K562 (cell line): Measurements from ENCODE around the gene C10orf90. TPM values are rescaled to one million over a fixed set of nuclear protein-coding genes. Genes with fewer than 3 reads are reported as not detected.

ENCODE experiments used
- ATAC-seq: fragments of 200-7000 bp; cut with Tn5 transposase; 3 replicates; pipeline ENCODE4 v1.9.1; 2020; ENCODE audit warnings: moderate library complexity
- BruUV-seq: library from RNA; stranded (reverse); fragments of 400-500 nt; replicated peaks from 2 replicates; lab custom pipeline; 2021; lab: Mats Ljungman, UMichigan
- CTCF ChIA-PET: fragments of 300-600 bp; formaldehyde crosslinking; extraction: SDS; loops from one replicate; lab custom pipeline; 2021; ENCODE audit warnings: low intra/inter-chr PET ratio; lab: Yijun Ruan, JAX
- POLR2A ChIA-PET: fragments of 300-600, 350-650 bp; sonication (Branson Sonifier 250); formaldehyde crosslinking; extraction: SDS; loops from one replicate; lab custom pipeline; 2021; ENCODE audit warnings: antibody characterized with exemption, inconsistent platforms; lab: Yijun Ruan, JAX
- DNase-seq, 4 experiments: peaks; one replicate each; pipeline versions ENCODE4 v3.0.0 to v3.0.0-alpha.2; 2011 to 2018; ENCODE audit warnings: low spot score in 3 of 4, mixed read lengths in 3 of 4; ENCODE audit errors: extremely low read depth in 1 of 4
- FAIRE-seq: peaks from 2 replicates; lab custom pipeline; 2011; peaks lifted over from hg19 to GRCh38; lab: Jason Lieb, UNC
- H2AFZ ChIP-seq: 2 replicates; pipeline ENCODE4 v1.6.0; 2011; ENCODE audit warnings: low read depth, low read length, control low read depth, inconsistent platforms
- H3K27ac ChIP-seq: fragments of 200-600 bp; 3 replicates; pipeline ENCODE4 v1.8.0; 2011; ENCODE audit warnings: low read depth, mild to moderate bottlenecking, control low read depth, inconsistent platforms, low read length, moderate library complexity, mixed read lengths; ENCODE audit errors: extremely low read depth
- H3K27me3 ChIP-seq, 2 experiments: fragments of 300-600 bp in 1 of 2; 2 replicates in 1 of 2; 3 replicates in 1 of 2; pipeline versions ENCODE4 v1.6.0 to v1.8.0; 2011; ENCODE audit warnings: inconsistent platforms in 2 of 2, low read length in 2 of 2, mild to moderate bottlenecking in 1 of 2, mixed read lengths in 1 of 2, moderate library complexity in 1 of 2; ENCODE audit not compliant: control insufficient read depth in 2 of 2, insufficient read depth in 2 of 2
- H3K36me3 ChIP-seq: fragments of 300-600 bp; 3 replicates; pipeline ENCODE4 v1.8.0; 2011; ENCODE audit warnings: mild to moderate bottlenecking, low read length, inconsistent platforms; ENCODE audit not compliant: control insufficient read depth, insufficient read depth
- H3K4me1 ChIP-seq, 2 experiments: fragments of 200-600 bp in 1 of 2; replicated peaks in 1 of 2; 2 replicates in 1 of 2; 3 replicates in 1 of 2; pipeline versions ENCODE4 v1.5.1 to v1.8.0; 2011; ENCODE audit warnings: inconsistent platforms in 2 of 2, low read length in 2 of 2, mild to moderate bottlenecking in 1 of 2, mixed read lengths in 1 of 2, moderate library complexity in 1 of 2; ENCODE audit not compliant: control insufficient read depth in 2 of 2, insufficient read depth in 2 of 2
- H3K4me2 ChIP-seq: 2 replicates; pipeline ENCODE4 v1.6.1; 2011; ENCODE audit warnings: low read length, control low read depth, inconsistent platforms, mixed read lengths; ENCODE audit not compliant: insufficient read depth
- H3K4me3 ChIP-seq: fragments of 200-600 bp; sonication (generic), shearing (Covaris generic); 2 replicates; pipeline ENCODE4 v1.5.1; 2016; ENCODE audit warnings: control low read depth, inconsistent platforms
- H3K79me2 ChIP-seq: fragments of 200-600 bp; 3 replicates; pipeline ENCODE4 v1.8.0; 2011; ENCODE audit warnings: low read length, inconsistent platforms; ENCODE audit not compliant: control insufficient read depth, insufficient read depth
- H3K9ac ChIP-seq, 2 experiments: 2 replicates each; pipeline versions ENCODE4 v1.6.0 to v1.6.1; 2011; ENCODE audit warnings: low read depth in 2 of 2, low read length in 2 of 2, control low read depth in 1 of 2, inconsistent platforms in 1 of 2, mild to moderate bottlenecking in 1 of 2, mixed read lengths in 1 of 2; ENCODE audit not compliant: insufficient read depth in 1 of 2
- H3K9me1 ChIP-seq: one replicate; pipeline ENCODE4 v1.6.0; 2011; ENCODE audit warnings: inconsistent platforms, mild to moderate bottlenecking, low read length, moderate library complexity; ENCODE audit not compliant: control insufficient read depth, insufficient read depth
- H3K9me3 ChIP-seq: replicated peaks from 2 replicates; pipeline ENCODE4 v1.5.1; 2011; ENCODE audit warnings: low read depth, low read length, inconsistent platforms; ENCODE audit not compliant: control insufficient read depth, insufficient read depth
- H4K20me1 ChIP-seq: replicated peaks from 2 replicates; pipeline ENCODE4 v1.6.1; 2011; ENCODE audit warnings: low read length, inconsistent platforms, mixed read lengths; ENCODE audit not compliant: control insufficient read depth, insufficient read depth
- CREB3L1 ChIP-seq: fragments of 450-650 bp; IDR thresholded peaks from 2 replicates; pipeline ENCODE4 v1.6.1; 2014; ENCODE audit warnings: low read depth, mild to moderate bottlenecking, moderate library complexity, borderline replicate concordance
- NFE2L1 ChIP-seq: fragments of 450-650 bp; IDR thresholded peaks from 2 replicates; pipeline ENCODE4 v1.6.1; 2016; ENCODE audit warnings: missing genetic modification characterization, low read depth, mild to moderate bottlenecking, missing compliant biosample characterization, moderate library complexity, borderline replicate concordance
- PTRF ChIP-seq: fragments of 450-650 bp; IDR thresholded peaks from 2 replicates; pipeline ENCODE4 v1.6.1; 2016; ENCODE audit warnings: mild to moderate bottlenecking, missing genetic modification characterization, missing compliant biosample characterization
- REST ChIP-seq, 2 experiments: fragments of 450-650 bp; formaldehyde crosslinking in 1 of 2; IDR thresholded peaks; 2 replicates each; pipeline versions ENCODE4 v1.4.0 to v1.6.1; 2014 to 2020; ENCODE audit warnings: mild to moderate bottlenecking in 2 of 2, borderline replicate concordance in 1 of 2, low read depth in 1 of 2
- SOX6 ChIP-seq: fragments of 450-650 bp; IDR thresholded peaks from 2 replicates; pipeline ENCODE4 v1.6.1; 2014; ENCODE audit warnings: mild to moderate bottlenecking
- TCFL5 ChIP-seq: fragments of 250-450 bp; sonication (Bioruptor Pico); conservative IDR thresholded peaks from 2 replicates; pipeline ENCODE4 v1.6.1; 2021; ENCODE audit warnings: mild to moderate bottlenecking, moderate library complexity, matching md5 sums
- WGBS: fragments of 100-300 bp; shearing (Covaris generic); methylation state at CpG from one replicate; pipeline ENCODE4 v1.1.6; 2016; ENCODE audit warnings: low coverage, mixed read lengths; ENCODE audit not compliant: insufficient coverage; ENCODE audit errors: missing lambda C conversion rate; 5-methylcytosine and 5-hydroxymethylcytosine counted together
- in situ Hi-C: fragments of 300-500 bp; cut with MboI; formaldehyde crosslinking; loops from 4 replicates; pipeline ENCODE4 v1.15.0; 2018; ENCODE audit warnings: inconsistent platforms, mixed read lengths
- intact Hi-C: fragments of 100-400 bp; cut with micrococcal nuclease; formaldehyde crosslinking; loops from 2 replicates; pipeline ENCODE4 v1.14.2; 2022
- polyA plus RNA-seq, 8 experiments: library from polyadenylated mRNA; depleted of rRNA in 4 of 8; stranded (reverse) in 5 of 8; unstranded in 3 of 8; fragments of >200 nt; fragmentation: Nextera tagmentation in 2 of 8; fragmentation: Illumina TruSeq in 1 of 8; extraction: Ambion mirVana in 2 of 8; extraction: Trizol in 1 of 8; gene quantifications; 2 replicates each; pipeline versions ENCODE4 v1.2.1 to v1.2.3, GENCODE V29; 2011 to 2014; ENCODE audit warnings: inconsistent platforms in 1 of 8, missing spikeins in 1 of 8
- total RNA-seq, 7 experiments: library from RNA; depleted of rRNA in 6 of 7; stranded (reverse); fragments of >200 nt in 6 of 7; fragmentation: Illumina TruSeq in 2 of 7; extraction: Trizol in 2 of 7; gene quantifications; 2 replicates each; pipeline versions ENCODE4 v1.2.1 to v1.2.3, GENCODE V29; 2011 to 2021; ENCODE audit warnings: low replicate concordance in 1 of 7

Gene C10orf90
- total and polyA plus RNA-seq, 9 of the 15 experiments (the other 6 are each of a cell fraction or from before 2014, with no cell fraction given) = not detected

GRCh38 chr10:126536656-126537055 is 133.8 kb downstream of the C10orf90 start:
- Histone ChIP-seq H3K9me3 (no peaks in the 10 kb centered on the region), H3K9me1 (no peaks in the 10 kb centered on the region), H3K4me2 (no peak overlapping the region), H3K4me3 (no peak overlapping the region), H3K36me3 (no peaks in the 10 kb centered on the region), H3K4me1 (no peaks in the 10 kb centered on the region), H3K27ac (no peak overlapping the region), H3K9ac (no peak overlapping the region), H3K27me3 (no peaks in the 10 kb centered on the region), H4K20me1 (no peaks in the 10 kb centered on the region), H2AFZ (no peak overlapping the region), H3K79me2 (no peaks in the 10 kb centered on the region)
- ChIA-PET POLR2A (no interaction called here), CTCF (no interaction called here)
- intact Hi-C loops (no loop called here), in situ Hi-C loops (no loop called here)
- ATAC-seq = no peak
- DNase-seq = no peak
- 0% methylated on average over 3 of the region's 3 CpGs for WGBS
- TF ChIP-seq PTRF (tag) = no peak
- no peak for FAIRE-seq
- BruUV-seq = no TSS peak

GRCh38 chr10:126536148-126536547 is 134.3 kb downstream of the C10orf90 start:
- ATAC-seq = no peak
- Histone ChIP-seq H3K36me3 (no peaks in the 10 kb centered on the region), H3K9me3 (no peaks in the 10 kb centered on the region), H3K4me3 (no peak overlapping the region), H3K4me1 (no peaks in the 10 kb centered on the region), H3K9ac (no peak overlapping the region), H3K9me1 (no peaks in the 10 kb centered on the region), H4K20me1 (no peaks in the 10 kb centered on the region), H3K79me2 (no peaks in the 10 kb centered on the region), H3K27ac (no peak overlapping the region), H2AFZ (no peak overlapping the region), H3K27me3 (no peaks in the 10 kb centered on the region), H3K4me2 (no peak overlapping the region)
- intact Hi-C loops (no loop called here), in situ Hi-C loops (no loop called here)
- POLR2A ChIA-PET = interaction anchor here (0.6 kb wide), 1 partner anchor 43 kb away, joined by 3 read pairs; no protein-coding TSS in a partner anchor
- no peak for FAIRE-seq
- CTCF ChIA-PET = no interaction called here
- whole genome bisulfite sequencing = 2% methylated on average over 8 of the region's 10 CpGs
- BruUV-seq = no TSS peak
- DNase-seq = peak in 1 of 4 experiments; percentile 1
- TF ChIP-seq TCFL5 (CRISPR knock-in tag) = no peak
- no peak for TF ChIP-seq NFE2L1 (tag)
- no peak for TF ChIP-seq CREB3L1
- peak; percentile 55 for TF ChIP-seq REST (IDR thresholded peaks at IDR 0.05; ENCODE audit: borderline replicate concordance)
- no peak for TF ChIP-seq REST (CRISPR knock-in tag; IDR thresholded peaks at IDR 0.05; ENCODE audit: low read depth)
- no peak for TF ChIP-seq SOX6
